ENCODE measurements around the gene CAPN11.

- TF ChIP-seq, protein P1, sequence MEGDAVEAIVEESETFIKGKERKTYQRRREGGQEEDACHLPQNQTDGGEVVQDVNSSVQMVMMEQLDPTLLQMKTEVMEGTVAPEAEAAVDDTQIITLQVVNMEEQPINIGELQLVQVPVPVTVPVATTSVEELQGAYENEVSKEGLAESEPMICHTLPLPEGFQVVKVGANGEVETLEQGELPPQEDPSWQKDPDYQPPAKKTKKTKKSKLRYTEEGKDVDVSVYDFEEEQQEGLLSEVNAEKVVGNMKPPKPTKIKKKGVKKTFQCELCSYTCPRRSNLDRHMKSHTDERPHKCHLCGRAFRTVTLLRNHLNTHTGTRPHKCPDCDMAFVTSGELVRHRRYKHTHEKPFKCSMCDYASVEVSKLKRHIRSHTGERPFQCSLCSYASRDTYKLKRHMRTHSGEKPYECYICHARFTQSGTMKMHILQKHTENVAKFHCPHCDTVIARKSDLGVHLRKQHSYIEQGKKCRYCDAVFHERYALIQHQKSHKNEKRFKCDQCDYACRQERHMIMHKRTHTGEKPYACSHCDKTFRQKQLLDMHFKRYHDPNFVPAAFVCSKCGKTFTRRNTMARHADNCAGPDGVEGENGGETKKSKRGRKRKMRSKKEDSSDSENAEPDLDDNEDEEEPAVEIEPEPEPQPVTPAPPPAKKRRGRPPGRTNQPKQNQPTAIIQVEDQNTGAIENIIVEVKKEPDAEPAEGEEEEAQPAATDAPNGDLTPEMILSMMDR (IDR thresholded peaks at IDR 0.05) = no peak
- TF ChIP-seq POLR2A (IDR thresholded peaks at IDR 0.05) = no peak
These were observed 24.5 kb upstream of the CAPN11 start for GRCh38 chr6:44133981-44134711.

Data from thyroid gland (tissue), 4 donors.